Kidney tubule cell (primary cell): ENCODE data around the gene SUSD3.

Source experiments
- DNase-seq: peaks from one replicate; pipeline ENCODE4 v3.0.0-alpha.2; 2018; ENCODE audit warnings: low spot score

SUSD3 gene

DNA sequence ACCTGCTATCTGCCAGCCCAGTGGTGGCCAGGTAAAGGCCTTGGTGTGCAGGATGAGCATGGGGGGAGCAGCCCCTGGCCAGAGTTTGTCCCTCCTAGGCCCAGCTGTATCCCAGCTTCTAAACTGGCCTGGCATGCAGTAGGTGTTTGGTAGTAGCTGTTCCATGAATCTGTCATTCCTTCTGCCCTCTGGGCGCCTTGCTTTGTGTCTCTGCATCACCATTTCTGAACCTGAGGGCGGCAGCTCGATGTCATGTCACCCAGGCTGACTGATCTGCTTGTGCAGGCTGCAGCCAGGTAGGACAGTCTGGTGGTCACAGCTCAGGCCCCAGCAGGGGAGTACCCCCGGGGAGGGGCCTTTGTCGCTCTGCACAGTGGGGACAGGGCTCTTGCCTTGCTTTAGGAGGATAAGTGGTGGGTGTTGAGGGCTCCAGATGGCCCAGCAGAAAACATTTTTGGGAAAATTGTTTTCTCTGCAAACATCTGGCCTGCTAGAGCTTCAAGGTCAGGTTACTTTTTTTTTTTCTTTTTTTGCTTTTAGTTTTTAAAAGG lies 4.6 kb upstream of the SUSD3 start:
- DNase-seq, result no peak

DNA sequence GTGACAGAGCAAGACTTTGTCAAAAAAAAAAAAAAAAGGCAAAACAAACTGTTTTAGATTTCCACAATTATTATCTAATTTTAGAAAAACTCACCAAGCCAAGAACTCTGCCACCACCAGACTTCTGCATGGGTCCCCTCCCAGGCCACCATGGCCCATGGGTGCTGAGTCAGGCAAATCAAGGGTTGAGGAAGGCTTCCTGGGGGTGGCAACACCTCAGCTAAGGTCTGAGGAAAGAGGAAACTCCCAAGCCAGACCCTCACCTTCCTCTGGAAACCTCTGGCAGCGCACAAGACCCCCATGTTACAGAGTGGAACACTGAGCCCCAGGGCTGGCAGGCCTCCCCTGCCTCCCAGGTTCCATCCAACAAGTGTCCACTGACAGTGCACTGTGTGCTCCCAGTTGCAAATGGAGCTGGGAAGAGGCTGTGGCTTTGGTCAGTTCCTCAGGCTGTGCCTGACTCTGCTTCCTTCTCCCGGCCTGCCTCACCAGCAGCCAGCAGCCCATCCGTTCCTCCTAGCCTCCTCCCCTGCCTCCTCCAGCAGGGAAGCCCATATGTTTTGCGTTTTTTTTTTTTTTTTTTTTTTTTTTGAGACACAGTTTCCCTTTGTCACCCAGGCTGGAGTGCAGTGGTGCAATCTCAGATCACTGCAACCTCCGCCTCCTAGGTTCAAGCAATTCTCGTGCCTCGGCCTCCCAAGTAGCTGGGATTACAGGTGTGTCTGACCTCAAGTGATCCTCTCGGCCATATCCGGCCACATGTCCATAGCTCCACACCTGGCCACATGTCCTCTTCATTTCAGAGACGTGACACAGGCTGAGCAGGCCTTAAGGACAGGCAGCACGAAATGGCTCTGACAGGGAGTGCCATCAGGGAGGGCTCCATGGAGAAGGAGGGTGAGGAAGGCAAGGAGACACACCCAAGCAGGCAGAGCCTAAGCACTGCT lies 3.5 kb upstream of the SUSD3 start:
- no peak for DNase-seq

DNA sequence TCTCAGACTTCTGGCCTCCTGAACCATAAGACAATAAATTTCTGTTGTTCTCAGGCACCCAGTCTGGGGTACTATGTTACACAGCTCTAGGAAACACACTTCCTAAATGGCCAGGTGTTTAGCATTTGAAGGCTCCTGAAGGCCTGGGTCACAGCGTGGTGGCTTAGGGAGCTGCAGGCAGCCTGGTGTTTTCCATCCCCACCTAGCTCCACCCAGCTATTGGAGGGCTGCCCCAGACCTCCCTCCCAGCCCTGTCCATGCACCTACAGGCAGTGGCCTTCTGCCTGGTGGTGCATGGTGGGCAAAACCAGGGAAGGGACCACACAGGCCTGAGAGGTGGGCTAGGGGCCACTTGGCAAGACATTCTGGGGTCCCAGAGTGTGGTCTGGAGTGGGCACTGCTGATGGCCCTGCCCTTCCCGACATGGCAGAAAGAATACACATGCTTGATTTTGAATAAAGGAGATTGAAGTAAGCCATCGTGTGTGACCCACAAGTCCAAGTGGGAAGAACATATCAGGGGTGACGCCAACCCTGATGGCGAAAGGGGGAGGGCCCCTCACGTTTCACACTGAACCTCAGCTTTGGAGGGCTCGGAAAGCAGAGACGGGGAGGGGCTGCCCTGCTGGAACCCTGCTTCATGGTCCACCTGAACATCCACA lies 1.3 kb upstream of the SUSD3 start:
- DNase-seq, result no peak

DNA sequence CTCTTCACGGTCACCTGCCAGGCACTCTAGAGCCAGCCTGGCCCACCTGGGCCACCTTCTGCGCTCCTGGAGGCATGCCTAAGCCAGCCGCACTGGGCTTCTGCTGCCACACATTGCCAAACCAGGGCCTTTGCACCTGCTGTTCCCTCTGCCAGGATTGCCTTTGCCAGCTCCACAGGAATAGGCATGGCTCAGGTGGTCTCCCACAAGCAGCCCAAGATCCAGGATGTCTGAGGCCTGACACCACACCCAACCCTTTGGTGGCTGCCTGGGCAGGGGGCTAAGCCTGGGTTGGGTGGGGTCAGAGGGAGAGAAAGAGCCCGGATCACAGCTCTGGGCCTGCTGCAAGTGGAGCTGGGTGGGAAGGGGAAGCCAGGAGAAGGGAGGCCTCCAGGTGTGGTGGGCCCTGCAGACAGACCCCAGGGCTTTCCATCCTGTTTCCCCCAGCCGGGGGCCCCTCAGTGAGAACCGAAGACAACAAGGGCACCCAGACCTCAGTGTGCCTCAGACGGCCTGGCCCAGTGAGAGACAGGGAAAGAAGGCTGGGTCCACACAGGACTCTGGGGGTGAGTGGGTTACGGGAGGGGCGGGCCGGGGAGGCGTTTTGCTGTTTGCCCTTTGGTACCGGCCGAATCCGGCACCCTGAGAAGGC lies 672 bp upstream of the SUSD3 start:
- DNase-seq, result no peak

DNA sequence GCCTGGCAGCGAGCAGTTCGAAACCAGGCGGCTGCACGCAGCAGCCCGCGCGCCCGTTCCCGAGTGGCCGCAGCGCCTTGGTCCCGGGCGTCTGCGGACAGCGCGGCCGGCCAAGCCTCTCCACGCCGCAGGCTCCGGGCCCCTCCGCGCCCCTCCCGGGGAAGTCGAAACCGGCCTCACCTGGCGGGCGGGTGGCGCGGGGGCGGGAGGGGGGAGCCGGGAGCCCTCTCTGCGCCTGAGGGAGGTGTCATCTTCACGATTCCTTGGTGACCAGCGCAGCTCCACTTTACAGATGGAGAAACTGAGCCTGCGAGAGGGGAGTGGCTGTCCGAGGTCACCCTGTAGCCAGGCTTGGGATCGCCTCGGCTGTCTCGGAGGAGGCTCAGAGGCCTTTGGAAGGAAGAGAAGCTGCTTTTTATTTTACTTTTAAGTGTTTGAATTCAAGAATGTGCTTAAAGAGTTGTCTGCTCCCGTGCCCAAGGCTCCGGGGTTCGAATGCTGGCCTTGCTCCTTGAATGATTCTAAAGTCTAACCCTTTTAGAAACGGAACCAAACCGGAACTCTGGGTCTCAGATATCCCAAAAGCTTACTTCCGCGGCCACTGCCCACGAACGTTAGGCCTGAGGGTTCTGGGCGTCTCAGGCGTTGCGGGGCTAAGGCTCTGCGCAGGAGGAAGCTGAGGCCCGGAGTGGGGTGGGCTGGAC lies 662 bp downstream of the SUSD3 start:
- DNase-seq, result no peak

DNA sequence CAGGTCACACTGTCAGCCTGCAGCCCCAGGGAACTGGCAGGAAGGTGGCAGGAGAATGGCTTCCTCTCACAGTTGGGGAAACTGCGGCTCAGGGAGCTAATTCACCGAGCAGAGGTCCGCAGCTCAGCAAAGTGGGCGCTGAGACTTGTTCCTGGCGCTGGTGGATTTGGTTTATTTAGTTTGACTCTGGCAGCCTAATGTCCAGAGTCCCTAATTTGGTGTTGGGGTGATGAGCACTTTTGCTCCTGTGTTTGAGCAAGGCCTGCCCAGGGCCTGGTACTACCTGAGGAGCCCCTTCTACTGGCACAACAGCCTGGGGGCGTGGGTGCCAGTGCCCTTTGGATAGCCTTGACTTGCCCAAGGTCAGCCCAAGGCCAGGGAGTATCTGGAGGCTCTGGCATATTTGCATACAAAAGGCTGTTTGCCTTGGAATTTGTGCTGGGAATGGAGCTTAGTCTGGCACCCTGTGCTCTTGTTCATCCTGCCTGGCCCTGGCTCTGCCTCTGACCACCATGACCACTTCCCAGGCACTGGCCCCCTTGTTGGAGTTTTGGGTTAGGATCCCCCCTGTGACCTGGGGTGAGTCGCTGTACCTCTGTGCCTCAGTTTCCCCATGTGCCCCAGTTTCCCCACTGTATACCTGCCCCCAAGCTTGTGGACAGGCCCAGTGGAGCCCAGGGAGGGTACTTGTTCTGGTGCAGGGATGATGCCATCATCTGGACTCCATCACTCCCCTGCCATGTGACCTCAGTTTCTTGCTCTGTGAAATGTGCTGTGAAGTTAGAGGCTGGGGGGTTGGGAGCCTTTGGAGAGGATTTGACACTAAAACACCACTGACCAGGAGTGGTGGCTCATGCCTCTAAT lies 1.4 kb downstream of the SUSD3 start:
- no peak for DNase-seq

DNA sequence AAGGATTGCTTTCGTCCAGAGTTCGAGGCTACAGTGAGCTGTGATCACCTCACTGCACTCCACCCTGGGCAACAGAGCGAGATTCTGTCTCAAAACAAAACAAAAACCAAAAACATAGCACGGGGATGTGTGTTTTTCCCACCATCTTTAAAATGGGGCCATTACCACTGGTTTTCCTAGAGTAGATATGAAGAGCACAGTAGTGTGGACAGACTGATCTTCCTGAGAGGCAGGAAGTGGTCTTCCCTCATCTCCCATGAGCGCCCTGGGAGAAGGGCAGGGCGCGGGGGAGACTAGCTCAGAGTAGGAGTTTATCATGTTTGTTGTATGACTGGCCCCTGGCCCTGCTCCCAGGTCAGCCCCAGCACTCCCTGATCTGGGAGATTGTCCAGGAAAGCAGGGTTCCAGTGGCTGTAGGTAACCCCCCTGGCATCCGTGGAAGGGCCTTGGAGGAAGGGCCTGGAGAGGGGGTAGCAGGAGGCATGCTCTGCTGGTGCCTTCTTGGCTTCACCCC lies 2.3 kb downstream of the SUSD3 start:
- DNase-seq, result peak; percentile 70

DNA sequence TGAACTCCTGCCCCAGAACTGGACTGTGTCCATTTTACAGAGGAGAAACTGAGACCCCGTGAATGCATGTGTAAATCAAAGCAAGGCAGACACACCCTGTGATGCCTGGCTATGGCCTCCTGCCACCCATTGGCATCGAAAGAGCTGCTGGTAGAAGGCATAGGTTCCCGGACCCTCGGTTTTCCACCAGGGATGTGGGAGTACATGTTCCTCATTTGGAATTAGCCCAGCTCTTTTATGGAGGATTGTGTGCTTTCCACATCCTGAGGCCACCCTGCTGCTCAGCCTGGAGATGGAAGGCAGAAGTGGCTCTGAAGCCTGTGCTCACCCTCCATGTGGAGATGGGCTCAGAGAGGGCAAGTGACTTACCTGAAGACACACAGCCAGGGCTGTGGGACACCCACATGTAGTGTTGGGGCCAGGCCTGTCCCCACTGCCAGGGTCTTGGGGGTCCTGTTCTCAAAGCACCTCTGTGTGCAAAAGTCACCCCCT lies 2.8 kb downstream of the SUSD3 start:
- DNase-seq, result no peak

DNA sequence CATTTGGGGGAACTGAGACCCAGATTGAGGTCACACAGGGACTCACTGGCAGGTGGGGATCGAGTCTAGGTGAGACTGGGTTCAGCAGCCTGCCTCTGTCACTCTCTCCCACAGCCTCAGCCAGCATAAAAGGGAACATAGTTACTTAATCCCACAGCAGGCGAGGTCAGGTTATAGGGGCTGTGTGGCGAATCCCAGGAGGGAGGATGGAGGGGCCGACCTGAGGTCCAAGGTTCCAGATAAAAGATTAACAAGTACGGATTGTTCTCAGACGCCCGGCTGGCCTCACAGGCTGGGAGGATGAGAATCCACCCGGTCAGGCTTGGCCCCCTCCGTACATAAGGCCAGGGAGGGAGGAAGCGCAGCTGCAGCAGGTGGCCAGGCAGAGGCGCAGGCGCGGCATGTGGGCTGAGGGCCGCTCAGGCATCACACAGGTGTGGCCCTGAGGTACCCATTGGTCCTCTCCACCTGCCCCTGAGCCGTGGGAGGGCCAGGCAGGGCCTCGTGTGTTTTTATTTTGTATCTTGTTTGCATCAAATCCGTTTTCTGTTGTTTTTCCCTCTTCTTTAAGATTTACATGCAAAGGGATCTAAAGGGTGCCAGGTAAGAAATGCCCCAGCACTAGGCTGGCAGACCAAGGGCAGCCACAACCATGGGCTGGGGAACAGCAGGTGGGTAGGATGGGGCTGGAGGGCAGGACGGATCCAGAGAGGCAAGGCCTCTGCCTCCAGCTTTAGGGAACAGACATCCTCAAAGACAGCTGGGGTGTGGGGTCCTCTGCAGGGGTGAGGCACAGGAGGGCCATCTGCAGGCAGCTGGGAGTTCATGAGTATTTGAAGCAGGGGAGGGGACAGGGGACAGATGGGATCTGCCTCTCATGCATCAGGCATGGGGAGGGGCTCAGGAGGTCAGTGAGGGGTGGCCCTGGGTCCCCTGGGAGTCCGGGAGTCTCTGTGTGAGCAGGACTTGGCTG lies 3.6 kb downstream of the SUSD3 start:
- DNase-seq, result peak; percentile 45

DNA sequence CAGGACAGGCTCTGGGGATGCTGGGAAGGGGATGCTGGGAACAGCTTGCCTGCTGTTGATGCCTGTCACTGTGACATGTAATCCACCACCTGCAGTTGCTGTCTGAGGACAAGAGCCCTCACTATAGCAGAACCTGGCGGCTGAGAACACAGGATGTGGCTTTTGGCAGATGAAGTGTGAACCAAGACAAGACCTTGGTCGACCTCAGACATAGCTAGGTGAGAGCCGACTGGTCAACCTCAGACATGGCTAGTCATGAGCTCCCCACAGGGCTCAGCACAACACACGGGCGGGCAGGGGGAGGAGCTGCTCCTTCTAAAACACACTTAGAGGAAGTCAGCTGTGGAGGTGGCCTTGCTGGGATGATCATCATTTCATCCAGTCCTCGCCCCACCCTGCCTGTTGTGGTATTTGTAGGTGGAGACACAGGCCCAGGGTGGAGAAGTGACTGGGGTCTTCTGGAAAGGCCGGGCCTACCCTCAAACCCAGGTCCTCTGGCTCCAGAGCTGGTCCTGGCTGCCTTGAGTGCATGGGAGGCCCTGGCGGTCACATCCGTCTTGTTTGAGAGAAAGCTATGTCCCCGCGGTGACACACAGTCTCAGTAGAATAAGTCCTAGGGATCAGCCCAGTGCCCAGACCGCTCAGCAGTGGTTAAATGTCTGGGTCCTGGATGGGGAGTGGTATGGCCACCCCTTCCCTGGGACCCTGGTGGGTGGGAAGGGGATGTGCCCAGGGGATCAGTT lies 6.1 kb downstream of the SUSD3 start:
- peak; percentile 66 for DNase-seq

DNA sequence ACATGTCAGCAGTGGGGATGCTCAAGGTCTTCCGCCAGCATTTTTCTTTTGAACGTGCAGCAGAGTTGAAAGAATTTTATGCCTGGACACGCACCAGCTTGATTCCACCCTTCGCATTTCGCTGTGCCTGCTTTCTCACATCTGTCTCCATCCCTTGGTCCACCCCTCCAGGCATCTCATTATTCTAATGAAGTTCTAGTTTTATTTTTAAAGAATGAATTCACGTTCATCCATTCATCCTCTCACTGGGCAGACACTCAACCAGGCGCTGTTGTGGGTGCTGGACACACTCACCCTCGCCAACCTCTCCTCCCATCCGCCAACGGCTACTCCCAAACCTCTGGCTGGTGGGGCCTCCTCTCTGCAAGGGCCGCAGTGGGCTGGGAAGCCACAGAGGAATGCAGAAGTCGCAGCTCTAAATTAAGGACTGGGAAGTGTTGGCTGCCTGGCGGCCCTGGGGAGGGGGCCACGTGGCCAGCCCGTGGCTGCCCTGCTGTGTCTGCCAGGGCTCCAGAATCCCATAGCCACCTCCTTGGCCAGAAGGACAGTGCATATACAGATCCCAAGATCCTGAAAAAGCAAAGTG lies 6.7 kb downstream of the SUSD3 start:
- no peak for DNase-seq

DNA sequence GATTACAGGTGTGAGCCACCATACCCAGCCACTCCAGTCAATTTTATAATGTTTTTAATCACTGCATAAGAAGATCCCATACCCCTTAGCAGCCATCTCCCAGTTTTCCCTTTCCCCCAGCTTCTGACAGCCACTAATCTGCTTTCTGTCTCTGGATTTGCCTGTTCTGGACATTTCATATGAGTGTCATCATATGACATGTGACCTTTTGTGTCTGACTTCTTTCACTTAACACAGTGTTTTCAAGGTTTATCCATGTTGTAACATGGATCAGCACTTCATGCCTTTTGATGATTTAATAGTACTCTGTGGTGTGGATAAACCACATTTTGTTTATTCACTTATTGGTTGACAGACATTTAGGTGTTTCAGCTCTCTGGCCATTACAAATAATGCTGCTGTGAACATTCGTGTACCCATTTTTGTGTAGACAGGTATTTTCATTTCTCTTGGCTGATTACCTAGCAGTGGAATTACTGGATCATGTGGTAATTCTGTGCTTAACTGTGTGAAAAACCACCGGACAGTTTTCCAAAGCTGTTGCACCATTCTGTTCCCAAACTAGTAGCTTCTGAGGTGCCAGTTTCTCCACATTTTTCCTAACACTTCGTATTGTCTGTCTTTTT lies 8.6 kb downstream of the SUSD3 start:
- DNase-seq, result no peak

DNA sequence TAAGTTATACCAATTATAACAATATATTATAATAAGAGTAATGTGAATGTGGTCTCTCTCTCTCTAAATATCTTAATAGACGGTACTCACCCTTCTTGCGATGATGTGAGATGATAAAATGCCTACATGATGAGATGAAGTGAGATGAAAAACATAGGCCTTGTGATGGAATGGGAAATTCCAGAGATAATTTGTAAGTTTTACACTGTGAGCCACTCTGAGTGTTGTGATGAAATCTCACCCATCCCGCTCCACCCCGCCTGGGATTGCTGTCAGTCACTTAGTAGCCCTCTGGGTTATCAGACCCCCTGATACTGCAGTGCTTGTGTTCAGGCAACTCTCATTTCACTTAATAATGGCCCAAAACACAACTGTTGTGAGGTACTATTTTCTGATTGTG lies 10.5 kb downstream of the SUSD3 start:
- DNase-seq, result no peak

DNA sequence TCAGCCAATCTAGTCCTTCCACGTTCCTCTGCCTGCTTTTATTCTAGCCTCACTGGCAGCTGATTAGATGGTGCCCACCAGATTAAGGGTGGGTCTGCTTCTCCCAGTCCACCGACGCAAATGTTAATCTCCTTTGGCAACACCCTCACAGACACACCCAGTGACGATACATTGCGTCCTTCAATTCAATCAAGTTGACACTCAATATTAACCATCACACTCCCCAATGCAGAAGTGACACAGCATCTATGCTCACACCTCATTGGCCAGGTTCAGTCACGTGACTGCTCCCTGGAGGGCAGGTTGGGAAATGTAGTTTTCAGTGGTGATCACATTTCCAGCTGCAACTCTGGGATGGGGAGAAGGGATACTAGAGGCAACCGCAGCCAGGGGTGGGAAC lies 13.0 kb downstream of the SUSD3 start:
- DNase-seq, result no peak

DNA sequence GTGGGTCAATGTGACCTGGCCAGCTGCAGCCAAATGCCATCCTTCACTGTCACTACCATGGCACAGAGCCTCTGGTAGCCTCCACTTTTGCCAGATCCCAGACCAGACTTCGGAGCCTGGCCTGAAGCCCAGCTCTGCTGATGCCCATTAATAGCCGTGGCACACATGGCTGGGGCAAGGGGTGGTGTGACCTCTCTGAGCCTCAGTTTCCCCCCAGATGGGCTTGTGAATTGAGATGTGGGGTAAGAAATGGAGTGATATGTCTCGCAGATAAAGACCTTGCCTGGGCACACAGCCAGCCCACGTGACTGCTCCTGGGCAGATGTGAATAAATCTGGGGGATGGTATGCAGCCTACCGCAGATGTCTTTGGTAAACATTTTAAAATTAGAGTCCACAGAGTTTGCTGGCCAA lies 13.9 kb downstream of the SUSD3 start:
- DNase-seq, result no peak

DNA sequence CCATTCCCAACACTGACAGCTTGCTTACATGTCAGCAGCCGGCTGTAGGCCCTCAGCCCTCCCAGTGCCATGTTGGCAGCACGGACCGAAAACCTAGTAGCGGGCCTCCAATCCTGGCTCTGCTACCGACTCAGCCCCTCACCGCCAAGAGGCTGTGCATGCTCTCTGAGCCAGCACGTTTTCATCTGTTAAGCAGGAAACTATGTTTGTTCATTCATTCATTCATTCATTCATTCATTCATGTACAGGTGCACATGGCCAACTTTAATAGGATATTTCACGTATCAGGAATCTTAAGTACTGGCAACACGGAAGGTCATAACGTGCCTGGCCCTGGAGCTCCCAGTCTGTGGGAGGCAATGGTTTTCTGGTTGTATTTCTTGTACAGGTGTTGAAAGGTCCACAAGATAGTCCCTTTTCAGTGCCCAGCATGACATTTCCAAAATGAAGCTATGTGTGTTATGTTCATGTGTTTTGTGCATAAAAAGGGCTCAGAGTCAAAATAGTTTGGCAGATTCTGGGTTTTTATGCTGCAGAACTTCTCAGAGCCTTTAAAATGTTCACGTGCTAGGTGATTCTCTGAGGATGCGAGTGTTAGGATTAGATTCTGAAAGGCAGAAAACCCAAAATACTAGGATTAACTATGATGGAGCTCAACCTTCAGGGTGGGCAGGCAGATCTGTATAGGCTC lies 17.7 kb downstream of the SUSD3 start:
- DNase-seq, result no peak

DNA sequence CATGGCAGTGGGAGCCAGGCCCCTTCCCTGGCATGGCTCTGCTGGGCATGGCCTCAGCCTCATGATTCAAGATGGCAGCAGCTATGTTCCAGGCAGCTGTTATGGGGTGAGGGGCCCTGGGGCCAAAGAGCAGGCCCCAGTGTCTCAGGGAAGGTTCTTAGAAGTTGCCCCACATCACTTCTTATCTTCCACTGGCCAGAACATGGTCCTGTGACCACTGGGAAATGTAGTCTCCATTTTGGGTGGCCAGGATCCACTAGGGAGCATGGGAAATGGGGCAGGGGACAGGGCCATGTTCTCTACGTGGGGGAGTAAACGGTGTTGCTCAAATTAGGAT lies 18.3 kb downstream of the SUSD3 start:
- DNase-seq, result no peak
